DOHH2 (cell line): Measurements from ENCODE around the gene GCNT2.

Source experiments
- H3F3A ChIP-seq: fragments of 200-600 bp; sonication (generic), shearing (Covaris generic); 2 replicates; pipeline ENCODE4 v1.6.0; 2016; ENCODE audit warnings: antibody characterized with exemption, mild to moderate bottlenecking; ENCODE audit not compliant: control insufficient read depth, insufficient read depth
- H3K27ac ChIP-seq: fragments of 200-600 bp; sonication (generic); 2 replicates; pipeline ENCODE4 v1.5.1; 2014; ENCODE audit warnings: low read depth, mild to moderate bottlenecking, low read length, moderate library complexity
- H3K27me3 ChIP-seq: fragments of 200-600 bp; sonication (generic); 2 replicates; pipeline ENCODE4 v1.6.1; 2014; ENCODE audit warnings: mild to moderate bottlenecking, low read length, mixed read lengths; ENCODE audit not compliant: control insufficient read depth
- H3K36me3 ChIP-seq: fragments of 200-600 bp; sonication (generic); 2 replicates; pipeline ENCODE4 v1.6.1; 2014; ENCODE audit warnings: mild to moderate bottlenecking, low read length, moderate library complexity, mixed read lengths; ENCODE audit not compliant: control insufficient read depth
- H3K4me1 ChIP-seq: fragments of 200-600 bp; sonication (generic); 2 replicates; pipeline ENCODE4 v1.6.1; 2014; ENCODE audit warnings: mild to moderate bottlenecking, low read length, mixed read lengths; ENCODE audit not compliant: control insufficient read depth
- H3K4me2 ChIP-seq: fragments of 200-600 bp; sonication (generic); 2 replicates; pipeline ENCODE4 v1.6.0; 2014; ENCODE audit warnings: mild to moderate bottlenecking, low read length, moderate library complexity
- H3K4me3 ChIP-seq: fragments of 200-600 bp; sonication (generic); 2 replicates; pipeline ENCODE4 v1.5.1; 2014; ENCODE audit warnings: mild to moderate bottlenecking, low read length, mixed read lengths
- H3K79me2 ChIP-seq: fragments of 200-600 bp; sonication (generic); 2 replicates; pipeline ENCODE4 v1.6.1; 2014; ENCODE audit warnings: mild to moderate bottlenecking, low read length, mixed read lengths; ENCODE audit not compliant: control insufficient read depth
- H3K9me2 ChIP-seq: fragments of 200-600 bp; sonication (generic); replicated peaks from 2 replicates; pipeline ENCODE4 v1.6.1; 2014; ENCODE audit warnings: mild to moderate bottlenecking, low read length, mixed read lengths; ENCODE audit not compliant: control insufficient read depth
- H3K9me3 ChIP-seq: fragments of 200-600 bp; sonication (generic); 2 replicates; pipeline ENCODE4 v1.6.1; 2014; ENCODE audit warnings: antibody characterized with exemption, low read length, mixed read lengths; ENCODE audit not compliant: control insufficient read depth, insufficient read depth
- H4K20me1 ChIP-seq: fragments of 200-600 bp; sonication (generic); 2 replicates; pipeline ENCODE4 v1.6.0; 2014; ENCODE audit warnings: low read depth, mild to moderate bottlenecking, antibody characterized with exemption, low read length, moderate library complexity; ENCODE audit not compliant: control insufficient read depth, insufficient read depth
- CTCF ChIP-seq: fragments of 200-600 bp; sonication (generic); IDR thresholded peaks from one replicate; pipeline ENCODE4 v1.5.1; 2014; ENCODE audit warnings: antibody characterized with exemption, mild to moderate bottlenecking, low read depth, low read length; ENCODE audit not compliant: poor library complexity, severe bottlenecking
- EZH2phosphoT487 ChIP-seq: fragments of 200-600 bp; sonication (generic); IDR thresholded peaks from 2 replicates; pipeline ENCODE4 v1.6.1; 2017; ENCODE audit warnings: borderline replicate concordance, mild to moderate bottlenecking, antibody characterized with exemption, low read length, moderate library complexity, mixed read lengths

The GCNT2 gene

GRCh38 chr6:10678456-10678855 lies 157.3 kb downstream of the GCNT2 start:
- Histone ChIP-seq H3K4me1 (no peaks in the 10 kb centered on the region), H3K9me2 (no peaks in the 10 kb centered on the region), H3F3A (no peaks in the 10 kb centered on the region), H3K27ac (no peak overlapping the region), H4K20me1 (no peaks in the 10 kb centered on the region), H3K36me3 (no peaks in the 10 kb centered on the region), H3K4me2 (no peak overlapping the region), H3K4me3 (no peak overlapping the region), H3K79me2 (no peaks in the 10 kb centered on the region), H3K9me3 (0 out of 2 replicates have a peak, but pooled peaks cover 4% of the 10 kb centered on the region), H3K27me3 (no peaks in the 10 kb centered on the region)
- TF ChIP-seq EZH2phosphoT487 (no peak), CTCF (no peak)
